ENCODE data around the gene ADAM12. TPM values are rescaled to one million over a fixed set of nuclear protein-coding genes. Genes with fewer than 3 reads are reported as not detected.

Gene ADAM12
- polyA plus RNA-seq, 1 of the 3 experiments (the other 2 are of a cell fraction): 25.0 TPM

DNA sequence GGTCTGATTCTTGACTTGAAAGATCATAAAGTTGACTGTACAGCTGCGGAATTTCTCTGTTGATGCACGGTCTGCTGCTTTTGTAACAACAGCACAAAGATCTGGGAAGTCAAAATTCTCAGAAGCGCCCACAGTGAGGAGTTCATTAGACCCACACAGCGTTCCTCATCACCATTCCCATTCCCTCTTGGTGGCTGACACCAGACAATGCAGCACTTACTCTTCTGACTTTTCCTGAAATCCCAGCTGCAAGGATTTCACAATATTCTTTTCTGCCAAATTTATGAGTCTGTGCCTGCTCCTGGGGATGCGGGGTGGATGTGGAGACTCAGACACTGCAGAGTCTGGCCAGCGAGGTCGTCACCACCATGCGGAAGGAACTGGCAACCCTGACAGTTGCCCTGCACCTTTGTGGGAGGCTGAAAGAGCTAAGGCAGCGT is 258.0 kb downstream of the ADAM12 start (continued):
- TF ChIP-seq, protein P1, sequence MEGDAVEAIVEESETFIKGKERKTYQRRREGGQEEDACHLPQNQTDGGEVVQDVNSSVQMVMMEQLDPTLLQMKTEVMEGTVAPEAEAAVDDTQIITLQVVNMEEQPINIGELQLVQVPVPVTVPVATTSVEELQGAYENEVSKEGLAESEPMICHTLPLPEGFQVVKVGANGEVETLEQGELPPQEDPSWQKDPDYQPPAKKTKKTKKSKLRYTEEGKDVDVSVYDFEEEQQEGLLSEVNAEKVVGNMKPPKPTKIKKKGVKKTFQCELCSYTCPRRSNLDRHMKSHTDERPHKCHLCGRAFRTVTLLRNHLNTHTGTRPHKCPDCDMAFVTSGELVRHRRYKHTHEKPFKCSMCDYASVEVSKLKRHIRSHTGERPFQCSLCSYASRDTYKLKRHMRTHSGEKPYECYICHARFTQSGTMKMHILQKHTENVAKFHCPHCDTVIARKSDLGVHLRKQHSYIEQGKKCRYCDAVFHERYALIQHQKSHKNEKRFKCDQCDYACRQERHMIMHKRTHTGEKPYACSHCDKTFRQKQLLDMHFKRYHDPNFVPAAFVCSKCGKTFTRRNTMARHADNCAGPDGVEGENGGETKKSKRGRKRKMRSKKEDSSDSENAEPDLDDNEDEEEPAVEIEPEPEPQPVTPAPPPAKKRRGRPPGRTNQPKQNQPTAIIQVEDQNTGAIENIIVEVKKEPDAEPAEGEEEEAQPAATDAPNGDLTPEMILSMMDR (IDR thresholded peaks at IDR 0.05): no peak
- TF ChIP-seq CHD2 (IDR thresholded peaks at IDR 0.05; ENCODE audit: low read length, partially characterized antibody) (no peak), RAD21 (IDR thresholded peaks at IDR 0.05; ENCODE audit: low read length) (no peak), YY1 (IDR thresholded peaks at IDR 0.05; ENCODE audit: low read depth) (no peak), EZH2phosphoT487 (IDR thresholded peaks at IDR 0.05; ENCODE audit: borderline replicate concordance, low read depth) (no peak), SIN3A (IDR thresholded peaks at IDR 0.05; ENCODE audit: borderline replicate concordance, low read depth, low read length) (no peak), RFX5 (IDR thresholded peaks at IDR 0.05; ENCODE audit: low read length) (no peak)
- TF ChIP-seq, protein P2, sequence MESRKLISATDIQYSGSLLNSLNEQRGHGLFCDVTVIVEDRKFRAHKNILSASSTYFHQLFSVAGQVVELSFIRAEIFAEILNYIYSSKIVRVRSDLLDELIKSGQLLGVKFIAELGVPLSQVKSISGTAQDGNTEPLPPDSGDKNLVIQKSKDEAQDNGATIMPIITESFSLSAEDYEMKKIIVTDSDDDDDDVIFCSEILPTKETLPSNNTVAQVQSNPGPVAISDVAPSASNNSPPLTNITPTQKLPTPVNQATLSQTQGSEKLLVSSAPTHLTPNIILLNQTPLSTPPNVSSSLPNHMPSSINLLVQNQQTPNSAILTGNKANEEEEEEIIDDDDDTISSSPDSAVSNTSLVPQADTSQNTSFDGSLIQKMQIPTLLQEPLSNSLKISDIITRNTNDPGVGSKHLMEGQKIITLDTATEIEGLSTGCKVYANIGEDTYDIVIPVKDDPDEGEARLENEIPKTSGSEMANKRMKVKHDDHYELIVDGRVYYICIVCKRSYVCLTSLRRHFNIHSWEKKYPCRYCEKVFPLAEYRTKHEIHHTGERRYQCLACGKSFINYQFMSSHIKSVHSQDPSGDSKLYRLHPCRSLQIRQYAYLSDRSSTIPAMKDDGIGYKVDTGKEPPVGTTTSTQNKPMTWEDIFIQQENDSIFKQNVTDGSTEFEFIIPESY (IDR thresholded peaks at IDR 0.05; ENCODE audit: borderline replicate concordance, low read depth): no peak

DNA sequence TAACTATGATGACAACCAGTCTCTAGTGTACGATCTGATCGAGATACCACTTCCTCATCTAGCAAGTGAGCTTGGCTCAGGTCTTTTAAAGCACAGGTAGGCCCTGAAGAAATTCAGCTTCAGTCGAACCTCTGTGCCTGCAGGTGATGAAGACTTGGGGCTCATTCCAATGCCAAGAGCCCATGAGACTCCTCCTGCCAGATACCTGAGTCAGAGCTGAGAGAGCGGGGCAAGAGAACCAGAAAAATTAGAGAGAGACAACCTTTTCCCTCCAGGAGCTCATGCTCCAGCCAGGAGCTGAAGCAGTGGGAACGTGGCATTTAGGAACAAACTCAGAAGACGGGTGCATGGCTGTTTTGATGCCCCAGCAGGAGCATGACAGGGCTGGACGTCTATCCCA is 259.3 kb downstream of the ADAM12 start:
- POLR2A ChIA-PET: no interaction called here
- H3K79me2 ChIP-seq (ENCODE audit: insufficient read depth): no peaks in the 10 kb centered on the region
- H3K27ac ChIP-seq (ENCODE audit: low read depth in 2 of 2, low read length in 1 of 2): no peak overlapping the region
- CTCF ChIA-PET: interaction anchor here (1.8 kb wide), 1 partner anchor 10 kb away, joined by 5 read pairs; no protein-coding TSS in a partner anchor
- H3F3A ChIP-seq (replicated peaks; ENCODE audit: insufficient read depth): no peaks in the 10 kb centered on the region
- no peak overlapping the region for H3K4me2 ChIP-seq
- H3K9me2 ChIP-seq: no peaks in the 10 kb centered on the region
- H3K9me3 ChIP-seq: no peaks in the 10 kb centered on the region
- no peaks in the 10 kb centered on the region for H3K36me3 ChIP-seq (replicated peaks in 1 of 2; ENCODE audit: control insufficient read depth in 1 of 2, insufficient read depth in 2 of 2, low read length in 1 of 2)
- no peaks in the 10 kb centered on the region for H4K20me1 ChIP-seq (ENCODE audit: insufficient read depth)
- no peaks in the 10 kb centered on the region for H3K27me3 ChIP-seq (ENCODE audit: insufficient read depth)
- no peaks in the 10 kb centered on the region for H3K4me1 ChIP-seq (ENCODE audit: control insufficient read depth in 1 of 2, insufficient read depth in 2 of 2, low read depth in 1 of 2, low read length in 1 of 2)
- H3K4me3 ChIP-seq (ENCODE audit: low read depth in 2 of 2, low read length in 1 of 2): no peak overlapping the region
- no peak overlapping the region for H2AFZ ChIP-seq (ENCODE audit: low read depth)
- TF ChIP-seq MEF2A (IDR thresholded peaks at IDR 0.05; ENCODE audit: borderline replicate concordance, low read depth): no peak
- no peak for TF ChIP-seq FOXJ3 (CRISPR knock-in tag; IDR thresholded peaks at IDR 0.05)
- no peak for TF ChIP-seq CHD2 (IDR thresholded peaks at IDR 0.05; ENCODE audit: low read length, partially characterized antibody)
- no peak for TF ChIP-seq RFX5 (IDR thresholded peaks at IDR 0.05; ENCODE audit: low read length)
- TF ChIP-seq, protein P3, sequence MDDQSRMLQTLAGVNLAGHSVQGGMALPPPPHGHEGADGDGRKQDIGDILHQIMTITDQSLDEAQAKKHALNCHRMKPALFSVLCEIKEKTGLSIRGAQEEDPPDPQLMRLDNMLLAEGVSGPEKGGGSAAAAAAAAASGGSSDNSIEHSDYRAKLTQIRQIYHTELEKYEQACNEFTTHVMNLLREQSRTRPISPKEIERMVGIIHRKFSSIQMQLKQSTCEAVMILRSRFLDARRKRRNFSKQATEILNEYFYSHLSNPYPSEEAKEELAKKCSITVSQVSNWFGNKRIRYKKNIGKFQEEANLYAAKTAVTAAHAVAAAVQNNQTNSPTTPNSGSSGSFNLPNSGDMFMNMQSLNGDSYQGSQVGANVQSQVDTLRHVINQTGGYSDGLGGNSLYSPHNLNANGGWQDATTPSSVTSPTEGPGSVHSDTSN (IDR thresholded peaks at IDR 0.05): no peak
- TF ChIP-seq, protein P4, sequence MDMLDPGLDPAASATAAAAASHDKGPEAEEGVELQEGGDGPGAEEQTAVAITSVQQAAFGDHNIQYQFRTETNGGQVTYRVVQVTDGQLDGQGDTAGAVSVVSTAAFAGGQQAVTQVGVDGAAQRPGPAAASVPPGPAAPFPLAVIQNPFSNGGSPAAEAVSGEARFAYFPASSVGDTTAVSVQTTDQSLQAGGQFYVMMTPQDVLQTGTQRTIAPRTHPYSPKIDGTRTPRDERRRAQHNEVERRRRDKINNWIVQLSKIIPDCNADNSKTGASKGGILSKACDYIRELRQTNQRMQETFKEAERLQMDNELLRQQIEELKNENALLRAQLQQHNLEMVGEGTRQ (IDR thresholded peaks at IDR 0.05; ENCODE audit: borderline replicate concordance, low read depth, low read length): no peak
- TF ChIP-seq GATA2 (CRISPR knock-in tag; IDR thresholded peaks at IDR 0.05): no peak
- TF ChIP-seq, protein P2 (IDR thresholded peaks at IDR 0.05; ENCODE audit: borderline replicate concordance, low read depth): no peak
- no peak for TF ChIP-seq EZH2phosphoT487 (IDR thresholded peaks at IDR 0.05; ENCODE audit: borderline replicate concordance, low read depth)
- TF ChIP-seq FOXM1 (IDR thresholded peaks at IDR 0.05; ENCODE audit: low read depth): no peak
- no peak for TF ChIP-seq GABPA (IDR thresholded peaks at IDR 0.05; ENCODE audit: low read depth)
- no peak for TF ChIP-seq SMC3 (IDR thresholded peaks at IDR 0.05; ENCODE audit: low read depth, low read length)
- no peak for TF ChIP-seq TCF12 (IDR thresholded peaks at IDR 0.05)
- TF ChIP-seq YY1 (IDR thresholded peaks at IDR 0.05; ENCODE audit: low read depth): no peak
- H3K9ac ChIP-seq: no peak overlapping the region
- 85% methylated on average over 7 of the region's 7 CpGs for WGBS (ENCODE audit: low lambda C conversion rate)
- no peak for DNase-seq

Measured in SK-N-SH (cell line).